ENCODE measurements around the gene HNRNPF.

GRCh38 chr10:43389867-43390266 is 19.1 kb downstream of the HNRNPF start:
- no peak for TF ChIP-seq CTCF (conservative IDR thresholded peaks at IDR 0.05; ENCODE audit: low read length)
- no peak for TF ChIP-seq EZH2phosphoT487 (IDR thresholded peaks at IDR 0.05; ENCODE audit: borderline replicate concordance, low read depth, low read length)
